Fibroblast of peridontal ligament (primary cell): ENCODE measurements around the gene STUB1.

ENCODE experiments used
- DNase-seq: peaks from one replicate; pipeline ENCODE4 v3.0.0-alpha.2; 2010; ENCODE audit errors: extremely low read depth

STUB1 gene

DNA sequence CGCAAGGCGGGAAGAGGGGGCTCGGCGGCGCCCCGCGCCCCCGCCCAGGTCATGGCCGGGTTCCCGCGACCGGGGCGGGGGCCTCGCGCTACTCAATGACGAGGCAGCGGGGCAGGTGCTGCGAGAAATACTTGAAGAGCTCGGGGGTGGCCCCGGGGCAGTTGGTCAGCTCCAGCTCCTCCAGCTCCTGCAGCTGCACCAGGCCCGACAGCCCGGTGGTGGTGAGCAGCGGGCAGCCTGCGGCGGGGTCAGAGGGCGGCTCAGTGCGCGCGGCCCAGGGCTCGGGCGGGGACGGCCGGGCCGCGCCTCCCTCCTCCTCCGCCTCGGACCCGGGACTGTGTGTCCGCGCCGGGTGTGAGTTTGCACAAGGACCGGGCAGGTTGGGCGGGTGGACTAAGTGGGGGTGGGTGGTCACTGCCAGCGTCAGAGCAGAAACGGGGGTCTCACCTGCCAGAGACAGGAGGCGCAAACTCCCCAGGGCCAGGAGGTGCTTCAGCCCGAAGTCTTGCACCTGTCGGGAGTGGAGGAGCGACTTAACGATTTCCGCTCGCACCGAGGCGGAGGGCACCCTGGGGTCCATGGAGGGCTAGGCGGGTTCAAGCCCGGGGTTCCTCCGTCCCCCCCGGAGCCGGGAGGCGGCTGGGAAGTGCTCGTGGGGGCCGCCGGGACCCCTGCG, 14.1 kb downstream of the STUB1 start:
- no peak for DNase-seq

DNA sequence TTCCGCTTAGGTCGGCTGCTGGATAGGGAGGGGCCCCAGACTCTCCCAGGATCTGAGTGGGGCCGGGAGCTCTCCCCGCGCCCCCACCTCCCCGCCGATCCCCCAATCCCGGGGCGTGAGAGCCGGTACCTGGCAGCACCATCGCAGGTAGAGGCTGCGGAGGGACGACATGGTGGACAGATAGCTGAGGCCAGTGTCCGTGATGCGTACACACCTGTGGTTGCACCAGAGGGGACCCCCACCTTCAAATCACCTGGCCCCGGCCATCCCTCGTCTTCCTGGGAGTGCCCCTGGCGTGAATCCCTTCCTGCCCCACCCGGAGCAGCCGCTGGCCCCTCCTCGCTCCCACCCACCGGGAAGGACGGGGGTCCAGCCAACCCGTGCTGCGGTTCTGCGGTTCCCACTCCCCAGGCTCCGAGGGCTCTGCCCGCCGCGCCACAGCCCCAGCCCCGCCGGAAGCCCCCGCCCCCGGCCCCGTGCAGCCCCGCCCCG, 14.7 kb downstream of the STUB1 start:
- DNase-seq = no peak

DNA sequence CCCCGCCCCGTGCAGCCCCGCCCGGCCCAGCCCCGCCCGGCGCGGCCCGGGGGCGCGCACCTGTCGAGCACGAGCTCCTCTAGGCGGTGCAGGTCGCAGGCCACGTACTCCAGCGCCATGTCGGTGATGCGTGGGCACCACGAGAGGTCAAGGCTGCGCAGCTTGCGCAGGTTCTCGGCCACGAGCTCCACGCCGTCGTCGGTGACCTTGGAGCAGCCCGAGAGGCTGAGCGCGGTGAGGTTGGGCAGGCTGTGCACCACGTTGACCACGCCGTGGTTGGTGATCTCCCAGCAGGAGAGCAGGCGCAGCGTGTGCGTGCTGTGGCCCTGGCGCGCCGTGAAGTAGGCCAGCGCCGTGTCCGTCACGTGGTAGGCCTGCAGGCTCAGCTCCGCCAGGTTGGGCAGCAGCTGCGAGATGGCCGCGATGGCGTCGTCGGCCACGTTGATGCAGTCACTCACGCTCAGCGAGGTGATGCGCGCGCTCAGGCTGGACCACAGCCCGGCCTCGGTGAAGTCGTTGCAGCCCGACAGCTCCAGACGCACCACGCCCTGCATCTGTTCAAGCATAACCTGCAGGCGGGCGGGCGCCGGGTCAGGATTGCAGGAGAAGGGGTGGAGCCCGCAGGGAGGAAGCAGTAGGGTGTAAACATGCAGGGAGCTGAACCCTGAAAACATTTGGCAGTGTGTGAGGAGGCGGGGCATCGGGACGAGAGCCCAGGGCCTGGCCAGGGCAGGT, 15.3 kb downstream of the STUB1 start:
- DNase-seq = no peak

DNA sequence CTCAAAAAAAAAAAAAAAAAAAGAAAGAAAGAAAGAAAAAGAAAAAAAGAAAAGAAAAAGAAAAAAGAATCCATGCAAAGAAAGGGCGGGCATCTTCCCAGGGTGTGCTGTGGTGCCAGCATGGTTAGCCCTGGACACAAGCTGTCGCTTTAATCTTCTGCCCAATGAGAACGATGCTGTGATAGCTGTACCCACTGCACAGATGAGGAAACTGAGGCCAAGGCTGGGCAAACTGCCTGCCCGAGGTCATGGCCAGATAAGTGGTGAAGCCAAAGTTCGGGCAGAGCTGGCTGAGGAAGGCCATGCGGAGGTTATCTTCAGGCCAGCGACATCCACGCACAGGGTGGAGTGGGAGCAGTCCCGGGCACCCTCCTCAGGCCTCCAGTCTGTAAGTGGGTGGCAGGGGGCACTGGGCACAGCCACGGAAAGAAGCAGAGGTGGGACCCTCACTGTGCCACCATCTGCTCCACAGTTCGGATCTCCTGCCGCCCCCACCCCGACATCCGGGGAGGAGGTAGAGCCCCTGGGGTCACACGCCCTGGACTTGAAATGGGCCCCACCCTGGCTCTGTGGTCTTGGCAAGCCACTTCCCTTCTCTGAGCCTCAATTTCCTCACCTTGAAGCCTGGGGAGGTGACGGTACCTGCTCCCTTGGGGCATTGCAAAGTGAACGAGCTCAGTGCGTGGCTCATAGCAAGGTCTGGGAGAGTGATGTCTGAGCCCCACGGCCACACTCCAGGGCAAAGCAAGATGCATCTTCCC, 18.9 kb downstream of the STUB1 start:
- no peak for DNase-seq

DNA sequence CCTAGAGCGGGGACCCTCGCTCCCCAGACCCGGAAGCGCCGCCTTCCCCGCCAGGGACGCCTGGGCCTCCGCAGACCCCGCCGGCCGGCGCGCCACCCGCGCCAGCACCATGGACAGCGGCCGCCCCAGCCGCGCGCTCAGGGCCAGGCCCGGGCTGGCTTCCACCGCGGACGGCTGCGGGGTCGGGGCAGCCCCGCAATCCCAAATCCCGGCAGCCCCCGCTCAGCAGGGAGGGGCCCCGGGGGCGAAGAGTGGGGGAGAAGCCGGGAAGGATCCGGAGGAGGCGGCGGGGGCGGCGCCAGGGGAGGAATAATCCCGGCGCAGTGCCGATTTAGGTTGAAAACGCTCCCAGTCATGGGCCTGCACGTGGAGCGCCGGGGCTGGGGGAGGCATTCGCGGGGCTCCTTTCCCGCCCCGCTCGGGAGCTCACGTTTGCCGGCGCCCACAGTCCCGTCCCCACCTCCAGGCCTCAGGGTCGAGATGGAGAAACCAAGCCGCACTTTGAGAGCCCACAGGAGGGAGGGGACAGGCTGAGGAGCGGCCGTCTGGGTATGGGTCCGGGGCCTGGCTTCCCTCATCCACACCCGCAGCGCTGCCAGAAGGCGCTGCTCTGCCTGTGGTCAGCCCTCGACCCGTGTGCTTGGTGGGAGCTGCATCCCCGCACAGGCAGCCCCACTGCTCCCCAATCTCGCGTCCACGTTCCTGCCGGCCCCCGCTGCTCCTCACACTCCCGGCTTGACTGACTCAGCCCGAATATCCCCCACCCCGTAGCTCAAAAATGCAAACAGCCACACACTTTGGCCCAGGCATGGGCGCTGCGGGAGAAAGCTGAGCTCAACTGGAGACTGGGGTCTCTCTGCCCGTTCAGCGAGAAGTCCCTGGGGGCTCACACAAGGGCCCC, 20.7 kb downstream of the STUB1 start:
- DNase-seq = no peak

DNA sequence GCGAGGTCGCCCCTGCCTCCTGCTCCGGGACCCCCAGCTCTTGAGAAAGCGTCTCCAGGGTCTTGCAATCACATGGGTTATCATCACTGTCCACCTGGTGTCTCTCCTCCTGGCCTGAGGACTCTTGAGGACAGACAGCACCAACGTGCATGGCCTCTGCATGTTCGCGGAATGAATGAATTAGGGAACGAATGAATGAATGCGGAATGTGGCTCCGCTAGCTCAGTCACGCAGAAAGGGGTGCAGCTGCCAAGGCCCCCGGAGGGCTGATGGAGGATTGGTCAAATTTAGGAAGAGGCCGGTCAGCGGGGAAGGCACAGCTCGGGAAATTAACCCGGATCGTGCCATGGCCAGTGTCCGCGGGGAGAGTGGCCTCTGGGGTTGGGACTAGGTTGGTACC, 22.1 kb downstream of the STUB1 start:
- no peak for DNase-seq

- no peak for DNase-seq
These were observed 23.2 kb downstream of the STUB1 start for GRCh38 chr16:703406-703805.

DNA sequence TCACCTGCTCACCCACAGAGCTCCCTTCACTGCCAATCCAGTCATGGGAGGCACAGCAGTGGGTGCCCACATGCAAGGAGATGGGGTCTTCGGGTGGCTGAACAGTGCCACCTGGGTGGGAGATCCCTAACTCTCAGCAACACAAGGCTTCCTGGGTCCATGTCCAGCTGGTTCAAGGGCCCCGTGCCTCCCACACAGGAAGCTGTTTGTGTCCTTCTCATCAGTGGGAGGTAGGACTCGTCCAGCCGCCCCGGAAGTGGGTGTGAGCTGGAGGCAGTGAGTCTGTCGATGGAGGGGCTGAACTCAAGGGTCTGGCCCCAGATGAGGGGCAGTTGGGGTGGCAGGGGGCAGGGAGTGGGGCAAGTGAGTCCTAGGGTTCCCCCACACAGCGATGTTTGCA, 23.8 kb downstream of the STUB1 start:
- DNase-seq = no peak

DNA sequence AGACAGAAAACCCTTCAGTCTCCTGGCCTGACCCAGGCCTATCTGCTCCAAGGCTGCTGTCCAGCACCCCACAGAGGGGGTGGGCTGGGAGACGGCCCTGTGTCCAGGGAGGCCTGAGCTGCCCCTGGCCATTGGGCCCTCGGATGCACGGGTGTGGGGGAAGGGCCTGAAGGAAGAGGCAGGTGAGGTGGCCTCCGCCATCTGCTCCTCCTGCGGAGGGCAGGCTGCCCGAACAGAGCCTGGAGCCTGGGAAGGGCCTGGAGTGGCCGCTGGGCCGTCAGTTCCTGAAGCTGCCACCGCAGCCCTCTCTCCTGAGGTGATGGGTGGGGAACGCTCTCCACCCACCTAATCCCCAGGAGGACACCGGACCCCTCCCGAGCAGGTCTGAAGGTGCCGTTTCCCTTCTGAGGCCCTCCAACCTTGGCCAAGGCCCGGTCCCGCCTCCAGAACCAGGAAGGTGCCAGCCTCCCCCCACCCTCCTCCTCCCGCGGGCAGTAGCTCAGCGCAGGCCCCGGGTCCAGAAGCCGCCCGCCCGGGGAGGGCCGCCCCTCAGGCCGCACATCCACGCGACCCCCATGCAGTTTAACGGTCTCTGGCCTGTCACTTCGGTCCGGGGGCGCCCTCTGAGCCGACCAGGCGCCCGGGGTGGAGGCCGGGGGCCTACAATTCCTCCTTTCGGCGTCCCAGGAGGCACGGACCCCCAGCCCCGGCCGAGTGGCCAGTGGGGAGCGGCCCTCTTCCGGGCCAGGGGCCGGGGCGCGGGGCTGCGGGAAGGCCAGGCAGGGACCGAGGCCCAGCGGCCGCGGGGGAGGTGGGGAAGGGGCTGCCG, 24.6 kb downstream of the STUB1 start:
- DNase-seq = no peak

GRCh38 chr16:705431-706188, 25.4 kb downstream of the STUB1 start, which contains the start of gene FBXL16:
FBXL16 (minus strand) TSS chr16:705801; CDS start chr16:697405, 8,396 bp downstream.
- no peak for DNase-seq

GRCh38 chr16:706189-707061, 26.2 kb downstream of the STUB1 start:
- DNase-seq = no peak

DNA sequence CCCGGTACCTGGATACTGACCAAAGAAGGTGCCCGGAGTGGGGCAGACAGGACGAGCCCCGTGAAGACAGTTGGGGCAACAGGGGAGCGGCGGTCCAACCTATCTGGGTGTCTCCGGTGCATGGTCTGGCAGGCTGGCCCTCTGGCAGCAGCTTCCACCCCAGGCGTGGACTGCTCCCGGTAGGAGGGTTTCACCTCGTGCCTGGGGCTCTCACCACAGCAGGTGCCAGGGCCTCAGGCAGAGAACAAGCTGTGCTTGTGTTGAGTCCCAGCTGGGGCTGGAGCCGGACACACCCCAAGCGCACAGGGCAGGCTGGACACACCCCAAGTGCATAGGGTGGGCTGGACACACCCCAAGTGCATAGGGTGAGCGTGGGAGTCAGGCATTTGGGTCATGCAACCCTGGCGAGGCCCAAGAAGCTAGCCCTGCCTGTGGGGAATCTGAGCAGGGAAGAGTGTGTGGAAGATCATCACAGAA, 26.9 kb downstream of the STUB1 start:
- no peak for DNase-seq

DNA sequence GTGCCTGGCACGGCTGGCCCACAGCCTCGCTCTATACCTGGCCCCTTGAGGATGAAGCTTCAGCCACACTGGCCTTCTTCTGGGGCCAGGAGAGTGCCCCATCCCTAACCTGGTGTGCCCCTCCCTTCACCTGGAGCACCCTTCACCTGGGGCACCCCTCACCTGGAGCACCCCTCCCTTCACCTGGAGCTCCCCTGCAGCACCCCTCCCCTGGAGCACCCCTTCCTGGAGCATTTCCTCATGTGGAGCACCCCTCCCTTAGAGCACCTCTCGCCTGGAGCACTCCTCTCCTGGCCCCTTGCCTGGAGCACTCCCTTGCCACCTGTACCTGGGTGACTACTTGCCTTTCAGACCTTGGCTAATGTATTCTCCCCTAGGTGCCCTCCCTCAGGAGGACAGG, 27.8 kb downstream of the STUB1 start:
- no peak for DNase-seq

DNA sequence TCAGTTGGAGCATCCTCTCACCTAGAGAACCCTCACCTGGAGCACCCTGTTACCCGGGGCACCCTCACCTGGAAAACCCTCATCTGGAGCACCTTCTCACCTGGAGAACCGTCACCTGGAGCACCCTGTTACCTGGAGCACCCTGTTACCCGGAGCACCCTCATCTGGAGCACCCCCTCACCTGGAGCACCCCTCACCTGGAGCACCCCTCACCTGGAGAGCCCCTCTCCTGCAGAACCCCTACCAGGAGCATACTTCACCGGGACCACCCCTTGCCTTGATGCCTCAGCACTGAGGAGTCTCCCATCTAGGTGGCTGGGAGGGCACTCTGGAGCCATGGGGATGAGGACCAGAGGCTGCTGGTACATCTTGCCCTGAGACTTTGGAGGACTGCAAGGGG, 28.7 kb downstream of the STUB1 start:
- no peak for DNase-seq

GRCh38 chr16:709566-710499, 29.6 kb downstream of the STUB1 start:
- DNase-seq = peak; percentile 81

- DNase-seq = no peak
These were observed 30.4 kb downstream of the STUB1 start for GRCh38 chr16:710500-711075.

DNA sequence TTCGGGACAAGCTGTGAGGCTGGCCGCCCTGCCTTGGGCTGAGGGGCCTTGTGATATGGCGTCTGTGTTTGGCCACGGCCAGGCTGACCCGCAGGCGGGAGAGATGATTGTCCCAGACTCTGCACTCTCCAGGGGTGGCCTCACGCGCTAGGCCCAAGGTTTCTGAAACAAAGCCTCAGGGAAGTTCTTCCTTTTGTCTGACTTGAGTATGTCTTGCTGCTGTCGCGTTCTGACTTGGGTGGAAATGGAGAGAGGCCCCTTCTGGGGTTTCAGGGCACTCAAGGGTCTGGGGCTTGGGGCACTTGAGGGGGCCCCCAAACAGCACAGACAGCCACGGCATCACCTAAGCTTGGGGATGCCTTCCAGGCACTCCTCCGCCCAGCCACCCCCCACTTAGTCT, 30.9 kb downstream of the STUB1 start:
- no peak for DNase-seq
